IMR-90 (cell line): ENCODE measurements around the gene OLFM4. TPM values are rescaled to one million over a fixed set of nuclear protein-coding genes. Genes with fewer than 3 reads are reported as not detected.

Experiments used
- ATAC-seq: fragments of 200-7000 bp; cut with Tn5 transposase; 2 replicates; pipeline ENCODE4 v1.9.1; 2020; ENCODE audit warnings: low read depth, mild to moderate bottlenecking, moderate library complexity
- BruUV-seq: library from RNA; stranded (reverse); fragments of 400-500 nt; replicated peaks from 2 replicates; lab custom pipeline; 2021; lab: Mats Ljungman, UMichigan
- CTCF ChIA-PET: fragments of 300-600 bp; formaldehyde crosslinking; extraction: SDS; loops from one replicate; lab custom pipeline; 2021; ENCODE audit warnings: antibody characterized with exemption; lab: Yijun Ruan, JAX
- POLR2A ChIA-PET: fragments of 300-600 bp; sonication (Branson Sonifier 250); formaldehyde crosslinking; loops from one replicate; lab custom pipeline; 2022; ENCODE audit warnings: antibody characterized with exemption; ENCODE audit not compliant: unreplicated experiment; lab: Charles Lee
- DNase-seq: peaks from one replicate; pipeline ENCODE4 v3.0.0; 2013
- H2AFZ ChIP-seq: replicated peaks from 2 replicates; pipeline ENCODE3; 2013; ENCODE audit warnings: low read length, mild to moderate bottlenecking; ENCODE audit not compliant: poor library complexity
- H2AK5ac ChIP-seq: 2 replicates; pipeline ENCODE4 v1.6.1; 2013; ENCODE audit warnings: low read depth, low read length, inconsistent platforms
- H2AK9ac ChIP-seq: replicated peaks from 2 replicates; pipeline ENCODE3; 2013; ENCODE audit warnings: mild to moderate bottlenecking, low read depth, low read length, moderate library complexity; ENCODE audit not compliant: poor library complexity
- H2BK120ac ChIP-seq: 2 replicates; pipeline ENCODE4 v1.6.1; 2013; ENCODE audit warnings: low read depth, low read length, inconsistent platforms
- H2BK15ac ChIP-seq: 3 replicates; pipeline ENCODE4 v1.6.1; 2013; ENCODE audit warnings: low read depth, low read length, inconsistent platforms
- H2BK20ac ChIP-seq: 2 replicates; pipeline ENCODE4 v1.6.1; 2013; ENCODE audit warnings: low read depth, mild to moderate bottlenecking, inconsistent platforms, low read length, moderate library complexity
- H2BK5ac ChIP-seq: 2 replicates; pipeline ENCODE4 v1.6.1; 2013; ENCODE audit warnings: mild to moderate bottlenecking, low read depth, low read length, inconsistent platforms; ENCODE audit not compliant: poor library complexity, severe bottlenecking
- H3K14ac ChIP-seq: replicated peaks from 2 replicates; pipeline ENCODE4 v1.6.1; 2013; ENCODE audit warnings: low read depth, low read length, inconsistent platforms
- H3K18ac ChIP-seq: 2 replicates; pipeline ENCODE4 v1.6.1; 2013; ENCODE audit warnings: low read depth, low read length, control low read depth
- H3K23ac ChIP-seq: 2 replicates; pipeline ENCODE4 v1.6.1; 2013; ENCODE audit warnings: low read depth, low read length, inconsistent platforms
- H3K27ac ChIP-seq: 2 replicates; pipeline ENCODE4 v1.5.1; 2013; ENCODE audit warnings: mild to moderate bottlenecking, control low read depth, low read length; ENCODE audit not compliant: insufficient read depth
- H3K27me3 ChIP-seq: 2 replicates; pipeline ENCODE4 v1.6.1; 2013; ENCODE audit warnings: low read length; ENCODE audit not compliant: control insufficient read depth, insufficient read depth
- H3K36me3 ChIP-seq: 2 replicates; pipeline ENCODE4 v1.6.1; 2013; ENCODE audit warnings: low read length, mixed read lengths; ENCODE audit not compliant: control insufficient read depth, insufficient read depth
- H3K4ac ChIP-seq: 2 replicates; pipeline ENCODE4 v1.6.1; 2013; ENCODE audit warnings: low read depth, low read length, inconsistent platforms
- H3K4me1 ChIP-seq: 2 replicates; pipeline ENCODE4 v1.6.1; 2013; ENCODE audit warnings: low read length, mixed read lengths; ENCODE audit not compliant: control insufficient read depth, insufficient read depth
- H3K4me2 ChIP-seq: 2 replicates; pipeline ENCODE4 v1.6.1; 2013; ENCODE audit warnings: low read depth, mild to moderate bottlenecking, control low read depth, low read length, moderate library complexity
- H3K4me3 ChIP-seq: 2 replicates; pipeline ENCODE4 v1.5.1; 2013; ENCODE audit warnings: low read depth, mild to moderate bottlenecking, control low read depth, low read length, moderate library complexity; ENCODE audit not compliant: insufficient read depth
- H3K56ac ChIP-seq: 2 replicates; pipeline ENCODE4 v1.6.1; 2013; ENCODE audit warnings: low read length, inconsistent platforms; ENCODE audit not compliant: insufficient read depth; ENCODE audit errors: extremely low read depth
- H3K79me1 ChIP-seq, 2 experiments: 2 replicates each; pipeline ENCODE4 v1.6.1; 2013; ENCODE audit warnings: low read length in 2 of 2, inconsistent platforms in 1 of 2, low read depth in 1 of 2
- H3K9ac ChIP-seq: 2 replicates; pipeline ENCODE4 v1.6.1; 2013; ENCODE audit warnings: low read depth, low read length, control low read depth
- H3K9me1 ChIP-seq: 2 replicates; pipeline ENCODE4 v1.6.1; 2013; ENCODE audit warnings: low read length, inconsistent platforms; ENCODE audit not compliant: insufficient read depth
- H3K9me3 ChIP-seq: 2 replicates; pipeline ENCODE4 v1.6.1; 2013; ENCODE audit warnings: low read length; ENCODE audit not compliant: control insufficient read depth, insufficient read depth
- H4K20me1 ChIP-seq: 2 replicates; pipeline ENCODE4 v1.6.1; 2013; ENCODE audit warnings: low read length, inconsistent platforms; ENCODE audit not compliant: insufficient read depth
- H4K5ac ChIP-seq: 2 replicates; pipeline ENCODE4 v1.6.1; 2013; ENCODE audit warnings: mild to moderate bottlenecking, low read depth, low read length, control low read depth
- H4K8ac ChIP-seq, 2 experiments: 2 replicates each; pipeline ENCODE4 v1.6.1; 2013; ENCODE audit warnings: low read depth in 2 of 2, low read length in 2 of 2, control low read depth in 1 of 2, inconsistent platforms in 1 of 2
- H4K91ac ChIP-seq: 2 replicates; pipeline ENCODE4 v1.6.1; 2013; ENCODE audit warnings: low read depth, low read length, inconsistent platforms; ENCODE audit not compliant: insufficient read depth
- RAD21 ChIP-seq: IDR thresholded peaks from 2 replicates; pipeline ENCODE4 v1.6.1; 2012; ENCODE audit warnings: low read length, improper control_type of control experiment
- RFX5 ChIP-seq: IDR thresholded peaks from 2 replicates; pipeline ENCODE4 v1.8.0; 2012; ENCODE audit warnings: low read depth, mild to moderate bottlenecking, low read length, moderate library complexity
- WGBS, 2 experiments: methylation state at CpG; one replicate each; pipeline versions ENCODE4 v1.1.5 to v1.1.7; 2013; ENCODE audit warnings: missing lambda C conversion rate in 2 of 2; ENCODE audit not compliant: insufficient read length in 1 of 2; ENCODE audit errors: extremely low coverage in 2 of 2; 5-methylcytosine and 5-hydroxymethylcytosine counted together
- dilution Hi-C: fragments of 300-500 bp; cut with HindIII; formaldehyde crosslinking; loops from one replicate; pipeline ENCODE4 v1.14.3; 2018; ENCODE audit warnings: low sequenced_read_pairs; ENCODE audit not compliant: unreplicated experiment
- in situ Hi-C: fragments of 300-500 bp; cut with MboI; formaldehyde crosslinking; loops from 3 replicates; pipeline ENCODE4 v1.14.3; 2019; ENCODE audit warnings: low sequenced_read_pairs, inconsistent platforms, mixed read lengths
- intact Hi-C: fragments of 100-400 bp; cut with micrococcal nuclease; formaldehyde crosslinking; loops from 2 replicates; pipeline ENCODE4 v1.10.0; 2022
- polyA plus RNA-seq, 3 experiments: library from polyadenylated mRNA; depleted of rRNA; stranded (reverse); fragments of >200 nt; gene quantifications; 2 replicates each; pipeline ENCODE4 v1.2.3, GENCODE V29; 2012; ENCODE audit warnings: low replicate concordance in 1 of 3
- total RNA-seq: library from RNA; depleted of rRNA; stranded (reverse); fragments of >200 nt; gene quantifications from 2 replicates; pipeline ENCODE4 v1.2.3, GENCODE V29; 2012

The OLFM4 gene
- total and polyA plus RNA-seq, 2 of the 4 experiments (the other 2 are of a cell fraction) = not detected

GRCh38 chr13:52995946-52996345 lies 32.7 kb upstream of the OLFM4 start:
- no peak overlapping the region for H2AK5ac ChIP-seq
- no peak overlapping the region for H2BK5ac ChIP-seq
- no peak overlapping the region for H2BK120ac ChIP-seq
- no peak for ATAC-seq
- H3K27me3 ChIP-seq = no peaks in the 10 kb centered on the region
- H4K5ac ChIP-seq = no peak overlapping the region
- intact Hi-C loops = no loop called here
- H3K4me1 ChIP-seq = no peaks in the 10 kb centered on the region
- H2AK9ac ChIP-seq = no peak overlapping the region
- no peaks in the 10 kb centered on the region for H3K79me1 ChIP-seq
- no peak overlapping the region for H2BK20ac ChIP-seq
- H3K18ac ChIP-seq = no peak overlapping the region
- H3K4me3 ChIP-seq = no peak overlapping the region
- no peak overlapping the region for H3K14ac ChIP-seq
- no peak overlapping the region for H4K8ac ChIP-seq
- CTCF ChIA-PET = interaction anchor here (1.0 kb wide), 1 partner anchor 28 kb away, joined by 3 read pairs; no protein-coding TSS in a partner anchor
- POLR2A ChIA-PET = no interaction called here
- no peak overlapping the region for H4K91ac ChIP-seq
- no peak for DNase-seq
- no peak overlapping the region for H2BK15ac ChIP-seq
- no peak overlapping the region for H3K9ac ChIP-seq
- no peak overlapping the region for H2AFZ ChIP-seq
- in situ Hi-C loops = no loop called here
- H3K9me1 ChIP-seq = no peaks in the 10 kb centered on the region
- peaks cover 6% of the 10 kb centered on the region for H3K9me3 ChIP-seq
- no peak overlapping the region for H3K23ac ChIP-seq
- no CpG with 5 or more reads among the region's 2 CpGs for WGBS, 2 experiments
- no peaks in the 10 kb centered on the region for H3K36me3 ChIP-seq
- TF ChIP-seq RAD21 (no peak), RFX5 (no peak)
- no peak overlapping the region for H3K27ac ChIP-seq
- no peak overlapping the region for H3K56ac ChIP-seq
- no peak overlapping the region for H3K4me2 ChIP-seq
- no peaks in the 10 kb centered on the region for H4K20me1 ChIP-seq
- no TSS peak for BruUV-seq
- dilution Hi-C loops = no loop called here
- H3K4ac ChIP-seq = no peak overlapping the region
